ENCODE results near the gene ANKRD2.
"Not testable (repeated sequence)": the region's sequence is repeated elsewhere in the genome, so short reads cannot be mapped to it uniquely, and the experiment has no call there.

Gene ANKRD2

GRCh38 chr10:97572214-97572989 is at the start of gene ANKRD2:
Gene ANKRD2, plus strand, starts transcription at chr10:97572779. Its CDS starts 10 bp downstream, at chr10:97572789.
- Mint-ChIP-seq H3K9me3 (no peaks in the 10 kb centered on the region), H3K4me1 (ENCODE audit: low read depth) (no peaks in the 10 kb centered on the region), H3K27me3 (no peaks in the 10 kb centered on the region), H3K36me3 (ENCODE audit: low read depth) (no peaks in the 10 kb centered on the region), H3K27ac (no peak within 1 kb of the TSS), H3K4me3 (no peak within 1 kb of the TSS)

- no peak overlapping the region for H3K27ac Mint-ChIP-seq
- peaks cover 4% of the 10 kb centered on the region for H3K27me3 Mint-ChIP-seq
- no peaks in the 10 kb centered on the region for H3K4me1 Mint-ChIP-seq (ENCODE audit: low read depth)
- no peaks in the 10 kb centered on the region for H3K9me3 Mint-ChIP-seq
- H3K4me3 Mint-ChIP-seq = no peak overlapping the region
- H3K36me3 Mint-ChIP-seq (ENCODE audit: low read depth) = no peaks in the 10 kb centered on the region
These were observed 49.6 kb upstream of the ANKRD2 start for GRCh38 chr10:97522937-97523336.

GRCh38 chr10:97525086-97525485 is 47.5 kb upstream of the ANKRD2 start:
- Mint-ChIP-seq H3K9me3 (no peaks in the 10 kb centered on the region), H3K27me3 (peaks cover 4% of the 10 kb centered on the region), H3K4me3 (no peak overlapping the region), H3K4me1 (ENCODE audit: low read depth) (no peaks in the 10 kb centered on the region), H3K27ac (no peak overlapping the region), H3K36me3 (ENCODE audit: low read depth) (no peaks in the 10 kb centered on the region)

GRCh38 chr10:97525683-97526110 is 46.9 kb upstream of the ANKRD2 start:
- H3K27ac Mint-ChIP-seq = no peak overlapping the region
- H3K4me1 Mint-ChIP-seq (ENCODE audit: low read depth) = no peaks in the 10 kb centered on the region
- H3K9me3 Mint-ChIP-seq = no peaks in the 10 kb centered on the region
- peaks cover 4% of the 10 kb centered on the region for H3K27me3 Mint-ChIP-seq
- H3K4me3 Mint-ChIP-seq = no peak overlapping the region
- no peaks in the 10 kb centered on the region for H3K36me3 Mint-ChIP-seq (ENCODE audit: low read depth)

- H3K27me3 Mint-ChIP-seq; H3K9me3 Mint-ChIP-seq; H3K36me3 Mint-ChIP-seq (ENCODE audit: low read depth); H3K4me1 Mint-ChIP-seq (ENCODE audit: low read depth); H3K4me3 Mint-ChIP-seq; H3K27ac Mint-ChIP-seq: not testable (repeated sequence)
These were observed 43.7 kb upstream of the ANKRD2 start for GRCh38 chr10:97528876-97529275.

DNA sequence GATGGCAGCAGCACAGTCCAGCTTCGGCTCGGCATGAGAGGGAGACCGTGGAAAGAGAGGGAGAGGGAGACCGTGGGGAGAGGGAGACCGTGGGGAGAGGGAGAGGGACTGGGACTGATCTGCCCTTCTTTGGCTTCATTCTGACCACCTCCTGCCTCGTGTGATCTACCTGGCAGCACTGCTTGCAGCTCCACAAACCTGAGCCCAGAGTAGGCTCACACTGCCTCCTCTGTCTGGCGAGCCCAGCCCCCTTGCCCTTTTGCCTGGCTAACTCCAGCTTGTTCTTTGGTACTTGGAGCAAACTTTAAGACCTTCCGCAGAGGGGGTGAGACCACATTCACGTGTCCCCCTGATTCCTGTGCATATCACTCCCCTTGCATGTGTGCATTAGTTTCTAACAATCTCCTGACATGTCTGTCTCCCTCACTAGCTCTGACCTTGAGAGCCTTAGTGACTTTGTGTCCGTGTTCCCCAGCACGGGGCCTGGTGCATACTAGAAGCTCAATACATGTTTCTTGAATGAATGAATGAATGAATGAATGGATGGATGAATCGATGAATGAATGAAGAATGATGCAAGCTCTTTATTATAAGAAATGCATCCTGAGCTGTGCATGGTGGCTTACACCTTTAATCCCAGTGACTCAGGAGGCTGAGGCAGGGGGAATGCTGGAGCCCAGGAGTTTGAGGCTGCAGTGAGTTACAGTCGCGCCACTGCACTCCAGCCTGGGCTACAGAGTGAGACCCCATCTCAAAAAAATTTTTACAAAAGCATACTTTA is 42.7 kb upstream of the ANKRD2 start:
- no peaks in the 10 kb centered on the region for H3K27me3 Mint-ChIP-seq
- H3K4me1 Mint-ChIP-seq (ENCODE audit: low read depth) = no peaks in the 10 kb centered on the region
- H3K27ac Mint-ChIP-seq = no peak overlapping the region
- H3K4me3 Mint-ChIP-seq = no peak overlapping the region
- no peaks in the 10 kb centered on the region for H3K36me3 Mint-ChIP-seq (ENCODE audit: low read depth)
- no peaks in the 10 kb centered on the region for H3K9me3 Mint-ChIP-seq

DNA sequence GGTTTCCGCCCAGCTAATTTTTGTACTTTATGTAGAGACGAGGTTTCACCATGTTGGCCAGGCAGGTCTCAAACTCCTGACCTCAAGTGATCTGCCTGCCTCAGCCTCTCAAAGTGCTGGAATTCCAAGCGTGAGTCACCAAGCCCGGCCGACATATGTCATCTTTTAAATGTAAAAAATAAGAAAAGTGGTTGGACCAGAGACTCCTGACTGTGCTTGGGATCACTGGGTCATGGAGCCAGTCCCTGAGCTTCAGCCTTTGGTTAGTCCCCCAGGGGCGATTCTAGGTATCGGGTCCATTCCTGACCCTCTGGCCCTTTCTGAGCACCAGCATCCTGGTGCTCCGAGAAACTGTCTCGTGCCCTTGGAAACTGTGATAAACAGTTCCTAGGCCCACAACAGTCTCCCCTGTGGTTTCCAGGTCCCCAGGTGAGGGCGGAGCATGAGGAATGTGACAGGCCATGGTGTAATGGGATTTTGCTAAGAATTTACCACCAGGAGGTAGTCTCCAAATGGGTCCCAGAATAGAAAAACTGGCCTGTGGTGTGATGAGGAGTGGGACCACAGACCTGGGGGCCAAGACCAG is 41.1 kb upstream of the ANKRD2 start:
- Mint-ChIP-seq H3K9me3 (no peaks in the 10 kb centered on the region), H3K27ac (no peak overlapping the region), H3K4me1 (ENCODE audit: low read depth) (no peaks in the 10 kb centered on the region), H3K36me3 (ENCODE audit: low read depth) (no peaks in the 10 kb centered on the region), H3K4me3 (no peak overlapping the region), H3K27me3 (no peaks in the 10 kb centered on the region)

- no peaks in the 10 kb centered on the region for H3K4me1 Mint-ChIP-seq (ENCODE audit: low read depth)
These were observed 39.5 kb upstream of the ANKRD2 start for GRCh38 chr10:97532935-97533671.

GRCh38 chr10:97533888-97534287 is 38.7 kb upstream of the ANKRD2 start:
- no peaks in the 10 kb centered on the region for H3K4me1 Mint-ChIP-seq (ENCODE audit: low read depth)
- no peaks in the 10 kb centered on the region for H3K27me3 Mint-ChIP-seq
- H3K27ac Mint-ChIP-seq = no peak overlapping the region
- no peak overlapping the region for H3K4me3 Mint-ChIP-seq
- H3K9me3 Mint-ChIP-seq = no peaks in the 10 kb centered on the region
- H3K36me3 Mint-ChIP-seq (ENCODE audit: low read depth) = no peaks in the 10 kb centered on the region

More at GRCh38 chr10:97532935-97533671, 39.5 kb upstream of the ANKRD2 start:
- Mint-ChIP-seq H3K9me3 (no peaks in the 10 kb centered on the region), H3K27me3 (no peaks in the 10 kb centered on the region), H3K27ac (no peak overlapping the region), H3K4me3 (no peak overlapping the region), H3K36me3 (ENCODE audit: low read depth) (no peaks in the 10 kb centered on the region)

GRCh38 chr10:97534746-97535367 is 37.7 kb upstream of the ANKRD2 start:
- Mint-ChIP-seq H3K27me3 (no peaks in the 10 kb centered on the region), H3K9me3 (no peaks in the 10 kb centered on the region), H3K27ac (no peak overlapping the region), H3K4me1 (ENCODE audit: low read depth) (no peaks in the 10 kb centered on the region), H3K36me3 (ENCODE audit: low read depth) (no peaks in the 10 kb centered on the region), H3K4me3 (no peak overlapping the region)

GRCh38 chr10:97537186-97537869 is 35.3 kb upstream of the ANKRD2 start:
- Mint-ChIP-seq H3K9me3 (no peaks in the 10 kb centered on the region), H3K36me3 (ENCODE audit: low read depth) (no peaks in the 10 kb centered on the region), H3K4me3 (no peak overlapping the region), H3K27ac (no peak overlapping the region), H3K4me1 (ENCODE audit: low read depth) (peaks cover 7% of the 10 kb centered on the region), H3K27me3 (no peaks in the 10 kb centered on the region)

- peaks cover 18% of the 10 kb centered on the region for H3K4me1 Mint-ChIP-seq (ENCODE audit: low read depth)
- H3K4me3 Mint-ChIP-seq = no peak overlapping the region
- no peaks in the 10 kb centered on the region for H3K36me3 Mint-ChIP-seq (ENCODE audit: low read depth)
- H3K9me3 Mint-ChIP-seq = no peaks in the 10 kb centered on the region
- H3K27me3 Mint-ChIP-seq = no peaks in the 10 kb centered on the region
- H3K27ac Mint-ChIP-seq = no peak overlapping the region
These were observed 34.2 kb upstream of the ANKRD2 start for GRCh38 chr10:97538411-97538810.

- Mint-ChIP-seq H3K27me3 (no peaks in the 10 kb centered on the region), H3K4me1 (ENCODE audit: low read depth) (peaks cover 22% of the 10 kb centered on the region), H3K4me3 (no peak overlapping the region), H3K36me3 (ENCODE audit: low read depth) (no peaks in the 10 kb centered on the region), H3K27ac (no peak overlapping the region), H3K9me3 (no peaks in the 10 kb centered on the region)
These were observed 33.7 kb upstream of the ANKRD2 start for GRCh38 chr10:97538839-97539238.

All from stimulated activated naive CD8-positive, alpha-beta T cell treated with anti-CD3 and anti-CD28 coated beads, Interleukin-15, Interleukin-2, amounts not matched to agents 100 ng/mL and 50 ng/mL, for 24 hours (primary cell).